ENCODE results near the gene NTN1.

DNA sequence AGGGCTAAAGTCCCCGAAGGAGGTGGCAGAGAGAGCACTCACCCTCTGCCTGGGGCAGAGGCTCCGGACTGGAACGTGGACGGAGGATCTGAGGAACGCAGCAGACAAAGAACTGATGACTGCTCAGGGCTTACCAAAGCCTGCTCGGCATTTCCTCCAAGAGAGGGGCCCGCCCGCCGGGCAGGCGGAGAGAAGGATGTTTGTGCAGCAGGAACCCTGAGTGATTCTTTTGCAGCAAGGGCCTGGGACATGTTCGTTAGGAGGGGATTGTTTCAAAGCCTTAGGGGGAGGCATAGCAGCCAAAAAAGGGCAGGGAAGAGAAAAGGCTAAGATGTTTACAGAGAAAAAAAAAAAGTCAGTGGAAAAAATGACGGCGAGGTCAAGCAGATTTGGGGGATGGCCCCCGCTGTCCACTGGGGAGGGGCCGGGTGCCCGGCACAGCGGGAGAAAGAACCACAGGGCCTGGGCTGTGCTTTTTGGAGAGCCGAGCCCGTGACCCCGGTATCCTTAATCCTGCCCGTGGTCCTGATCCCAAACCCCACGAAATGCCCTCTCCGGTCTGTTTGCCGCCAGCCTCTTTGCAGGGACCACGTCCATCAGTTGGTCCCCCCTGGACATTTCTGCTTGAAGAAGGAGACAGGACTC, 129.3 kb downstream of the NTN1 start:
- TF ChIP-seq, protein P1, sequence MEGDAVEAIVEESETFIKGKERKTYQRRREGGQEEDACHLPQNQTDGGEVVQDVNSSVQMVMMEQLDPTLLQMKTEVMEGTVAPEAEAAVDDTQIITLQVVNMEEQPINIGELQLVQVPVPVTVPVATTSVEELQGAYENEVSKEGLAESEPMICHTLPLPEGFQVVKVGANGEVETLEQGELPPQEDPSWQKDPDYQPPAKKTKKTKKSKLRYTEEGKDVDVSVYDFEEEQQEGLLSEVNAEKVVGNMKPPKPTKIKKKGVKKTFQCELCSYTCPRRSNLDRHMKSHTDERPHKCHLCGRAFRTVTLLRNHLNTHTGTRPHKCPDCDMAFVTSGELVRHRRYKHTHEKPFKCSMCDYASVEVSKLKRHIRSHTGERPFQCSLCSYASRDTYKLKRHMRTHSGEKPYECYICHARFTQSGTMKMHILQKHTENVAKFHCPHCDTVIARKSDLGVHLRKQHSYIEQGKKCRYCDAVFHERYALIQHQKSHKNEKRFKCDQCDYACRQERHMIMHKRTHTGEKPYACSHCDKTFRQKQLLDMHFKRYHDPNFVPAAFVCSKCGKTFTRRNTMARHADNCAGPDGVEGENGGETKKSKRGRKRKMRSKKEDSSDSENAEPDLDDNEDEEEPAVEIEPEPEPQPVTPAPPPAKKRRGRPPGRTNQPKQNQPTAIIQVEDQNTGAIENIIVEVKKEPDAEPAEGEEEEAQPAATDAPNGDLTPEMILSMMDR (IDR thresholded peaks at IDR 0.05): no peak
- TF ChIP-seq POLR2AphosphoS5 (IDR thresholded peaks at IDR 0.05; ENCODE audit: low read depth, low read length): no peak
- no peak for TF ChIP-seq TCF7L2 (IDR thresholded peaks at IDR 0.05; ENCODE audit: low read depth, low read length)
- no peak for TF ChIP-seq SIN3A (IDR thresholded peaks at IDR 0.05; ENCODE audit: borderline replicate concordance, insufficient read depth, low read depth, low read length)
- TF ChIP-seq, protein P2, sequence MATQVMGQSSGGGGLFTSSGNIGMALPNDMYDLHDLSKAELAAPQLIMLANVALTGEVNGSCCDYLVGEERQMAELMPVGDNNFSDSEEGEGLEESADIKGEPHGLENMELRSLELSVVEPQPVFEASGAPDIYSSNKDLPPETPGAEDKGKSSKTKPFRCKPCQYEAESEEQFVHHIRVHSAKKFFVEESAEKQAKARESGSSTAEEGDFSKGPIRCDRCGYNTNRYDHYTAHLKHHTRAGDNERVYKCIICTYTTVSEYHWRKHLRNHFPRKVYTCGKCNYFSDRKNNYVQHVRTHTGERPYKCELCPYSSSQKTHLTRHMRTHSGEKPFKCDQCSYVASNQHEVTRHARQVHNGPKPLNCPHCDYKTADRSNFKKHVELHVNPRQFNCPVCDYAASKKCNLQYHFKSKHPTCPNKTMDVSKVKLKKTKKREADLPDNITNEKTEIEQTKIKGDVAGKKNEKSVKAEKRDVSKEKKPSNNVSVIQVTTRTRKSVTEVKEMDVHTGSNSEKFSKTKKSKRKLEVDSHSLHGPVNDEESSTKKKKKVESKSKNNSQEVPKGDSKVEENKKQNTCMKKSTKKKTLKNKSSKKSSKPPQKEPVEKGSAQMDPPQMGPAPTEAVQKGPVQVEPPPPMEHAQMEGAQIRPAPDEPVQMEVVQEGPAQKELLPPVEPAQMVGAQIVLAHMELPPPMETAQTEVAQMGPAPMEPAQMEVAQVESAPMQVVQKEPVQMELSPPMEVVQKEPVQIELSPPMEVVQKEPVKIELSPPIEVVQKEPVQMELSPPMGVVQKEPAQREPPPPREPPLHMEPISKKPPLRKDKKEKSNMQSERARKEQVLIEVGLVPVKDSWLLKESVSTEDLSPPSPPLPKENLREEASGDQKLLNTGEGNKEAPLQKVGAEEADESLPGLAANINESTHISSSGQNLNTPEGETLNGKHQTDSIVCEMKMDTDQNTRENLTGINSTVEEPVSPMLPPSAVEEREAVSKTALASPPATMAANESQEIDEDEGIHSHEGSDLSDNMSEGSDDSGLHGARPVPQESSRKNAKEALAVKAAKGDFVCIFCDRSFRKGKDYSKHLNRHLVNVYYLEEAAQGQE (IDR thresholded peaks at IDR 0.05; ENCODE audit: insufficient read depth in 1 of 2, low read depth in 2 of 2, low read length in 1 of 2): no peak
